ENCODE measurements around the gene ATN1.

Gene ATN1

DNA sequence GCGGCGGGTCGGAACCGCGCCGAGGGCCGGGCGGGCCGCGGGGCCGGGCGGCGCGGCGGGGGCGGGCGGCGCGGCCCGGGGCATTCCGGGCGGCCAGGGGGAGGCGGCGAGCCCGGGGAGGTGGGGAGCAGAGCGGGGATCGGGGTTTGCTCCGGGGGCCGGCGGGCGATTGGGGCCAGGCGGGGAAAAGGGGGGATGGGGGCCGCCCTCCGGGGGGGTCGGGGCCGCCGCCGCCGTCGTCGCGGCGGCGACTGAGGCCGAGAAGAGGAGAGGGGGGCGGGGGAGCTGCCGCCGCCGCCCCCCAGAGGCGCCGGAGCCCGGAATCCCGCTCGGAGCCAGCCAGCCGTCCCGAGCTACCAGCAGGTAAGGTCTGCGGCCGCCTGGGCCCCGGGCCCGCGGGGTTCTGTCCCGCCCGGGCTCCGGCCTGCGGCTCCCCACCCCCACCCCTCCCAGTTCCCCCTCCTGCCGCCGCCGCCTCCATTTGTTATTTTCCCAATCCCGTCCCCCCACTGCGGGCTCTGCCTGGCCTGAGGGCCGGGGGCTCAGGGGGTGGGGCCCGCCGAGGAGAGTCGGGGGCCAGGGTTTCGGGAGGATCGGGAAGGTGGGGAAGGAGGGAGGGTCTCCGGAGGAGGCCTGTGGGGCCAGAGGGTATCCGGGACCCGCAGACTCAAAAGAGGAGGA lies 403 bp downstream of the ATN1 start:
- no peak for DNase-seq

DNA sequence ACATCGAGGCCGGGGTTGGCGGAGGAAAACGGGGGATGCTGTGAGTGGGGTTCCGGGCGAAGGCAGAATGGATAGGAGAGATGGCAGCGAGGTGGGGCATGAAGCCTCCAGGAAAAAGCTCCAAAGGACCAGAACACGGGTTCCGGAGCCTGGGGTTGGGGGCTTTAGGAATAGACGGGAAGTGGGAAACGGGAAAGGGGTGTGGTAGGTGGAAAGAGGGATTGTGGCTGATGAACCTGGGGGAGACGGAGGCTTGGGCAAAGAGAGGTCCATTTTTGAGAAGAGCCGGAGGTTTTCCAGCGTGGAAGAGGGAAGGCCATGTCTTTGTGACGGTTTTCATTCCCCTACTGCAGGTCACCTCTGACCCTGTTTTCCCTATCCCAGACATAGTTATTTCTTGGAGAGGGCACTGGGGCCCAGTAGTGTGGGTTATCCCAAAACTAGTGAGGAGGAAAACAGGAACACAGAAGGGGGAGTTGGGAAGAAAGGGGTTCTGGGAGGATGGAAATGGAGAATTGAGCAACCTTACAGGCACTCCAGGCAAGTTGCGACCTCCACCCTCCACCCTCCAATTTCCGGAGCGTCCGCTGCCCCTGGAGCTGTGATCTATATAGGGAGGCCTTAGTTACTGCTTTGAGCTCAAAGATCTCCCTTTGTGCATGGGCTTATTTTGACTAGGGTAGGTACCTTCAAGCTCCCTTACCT lies 1.1 kb downstream of the ATN1 start:
- DNase-seq: no peak

DNA sequence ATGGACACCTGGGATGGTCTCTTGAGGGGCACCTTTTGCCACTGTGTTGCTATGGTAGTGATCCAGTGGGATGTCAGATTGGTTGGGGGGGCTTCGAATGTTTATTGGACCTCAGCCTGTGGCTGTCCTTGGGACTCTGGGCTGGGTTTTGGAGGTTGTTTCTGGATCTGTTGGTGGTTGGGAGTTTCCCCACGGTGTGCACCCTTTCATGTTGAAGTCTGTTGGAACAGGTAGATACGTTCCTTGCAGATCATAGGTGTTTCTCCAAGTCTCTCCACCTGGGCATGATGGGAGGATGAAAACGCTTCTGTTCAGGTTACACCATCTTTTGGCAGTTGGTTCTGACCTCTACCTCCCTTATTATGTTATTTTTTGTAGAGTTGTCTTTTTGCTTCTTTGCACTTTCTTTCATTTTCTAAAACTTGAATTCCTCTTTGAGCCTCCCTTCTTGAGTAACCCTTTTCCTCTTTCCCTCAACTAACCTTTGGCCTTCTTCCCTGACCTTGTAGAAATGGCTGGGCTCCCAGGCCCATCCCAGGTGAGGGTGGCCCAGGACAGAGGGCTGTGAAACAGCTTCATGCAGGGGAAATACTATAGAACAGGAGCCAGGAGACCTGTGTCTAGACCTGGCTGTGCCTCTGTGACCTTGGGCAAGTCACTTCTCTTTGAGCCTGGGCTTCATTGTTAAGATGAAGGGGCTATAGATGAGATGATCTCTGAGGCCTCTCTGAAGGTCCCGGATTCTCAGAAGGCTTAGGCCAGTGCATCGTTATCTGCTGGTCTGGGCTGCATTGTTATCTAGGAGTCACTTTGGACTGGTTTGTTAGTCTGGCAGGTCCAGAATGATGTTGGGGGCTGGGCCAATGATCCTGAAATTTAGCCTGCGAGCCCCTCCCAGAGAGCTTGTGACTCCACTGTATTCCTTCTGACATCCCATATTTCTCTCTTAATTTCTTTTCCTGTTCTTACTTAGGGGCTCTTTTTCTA lies 2.0 kb downstream of the ATN1 start:
- no peak for DNase-seq

DNA sequence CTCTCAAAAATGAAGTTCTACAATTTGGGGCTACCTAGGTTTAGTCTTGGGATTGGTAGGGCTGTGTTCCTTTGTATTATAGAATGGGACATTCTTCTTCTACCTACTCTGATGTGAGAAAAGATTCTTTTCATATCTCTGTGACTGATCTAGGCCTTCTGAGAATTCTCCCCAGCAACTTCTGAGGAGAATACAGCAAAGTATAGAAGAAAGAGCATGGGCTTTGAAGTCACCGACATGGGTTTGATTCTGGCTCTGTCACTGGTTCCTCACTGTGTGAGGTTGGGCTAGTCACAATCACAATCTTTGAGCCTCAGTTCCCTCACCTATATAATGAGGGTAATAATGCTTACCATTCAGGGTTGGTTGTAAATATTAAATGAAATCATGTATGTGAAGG lies 5.0 kb downstream of the ATN1 start:
- no peak for DNase-seq

DNA sequence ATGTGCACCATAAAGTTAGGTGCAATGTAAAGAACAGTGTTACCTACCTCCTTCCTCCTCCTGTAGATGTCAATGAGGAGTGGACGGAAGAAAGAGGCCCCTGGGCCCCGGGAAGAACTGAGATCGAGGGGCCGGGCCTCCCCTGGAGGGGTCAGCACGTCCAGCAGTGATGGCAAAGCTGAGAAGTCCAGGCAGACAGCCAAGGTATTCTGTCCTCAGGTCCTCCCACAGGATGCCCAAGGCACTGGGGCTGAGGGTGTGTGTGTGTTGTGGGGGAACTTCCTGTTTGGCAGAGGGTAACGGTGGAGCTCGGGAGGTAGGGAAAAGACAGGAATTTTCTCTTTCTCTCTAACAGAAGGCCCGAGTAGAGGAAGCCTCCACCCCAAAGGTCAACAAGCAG lies 6.4 kb downstream of the ATN1 start:
- DNase-seq: no peak

DNA sequence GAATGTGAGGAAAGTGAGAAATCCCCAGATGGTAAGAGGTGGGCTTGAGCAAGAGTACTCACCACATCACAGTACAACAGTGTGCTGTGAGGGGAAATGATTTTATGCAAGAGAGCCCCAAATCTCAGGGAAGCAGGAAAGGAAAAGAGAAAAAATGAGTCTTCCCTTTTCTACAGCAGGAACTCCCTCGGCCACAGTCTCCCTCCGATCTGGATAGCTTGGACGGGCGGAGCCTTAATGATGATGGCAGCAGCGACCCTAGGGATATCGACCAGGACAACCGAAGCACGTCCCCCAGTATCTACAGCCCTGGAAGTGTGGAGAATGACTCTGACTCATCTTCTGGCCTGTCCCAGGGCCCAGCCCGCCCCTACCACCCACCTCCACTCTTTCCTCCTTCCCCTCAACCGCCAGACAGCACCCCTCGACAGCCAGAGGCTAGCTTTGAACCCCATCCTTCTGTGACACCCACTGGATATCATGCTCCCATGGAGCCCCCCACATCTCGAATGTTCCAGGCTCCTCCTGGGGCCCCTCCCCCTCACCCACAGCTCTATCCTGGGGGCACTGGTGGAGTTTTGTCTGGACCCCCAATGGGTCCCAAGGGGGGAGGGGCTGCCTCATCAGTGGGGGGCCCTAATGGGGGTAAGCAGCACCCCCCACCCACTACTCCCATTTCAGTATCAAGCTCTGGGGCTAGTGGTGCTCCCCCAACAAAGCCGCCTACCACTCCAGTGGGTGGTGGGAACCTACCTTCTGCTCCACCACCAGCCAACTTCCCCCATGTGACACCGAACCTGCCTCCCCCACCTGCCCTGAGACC lies 7.8 kb downstream of the ATN1 start:
- DNase-seq: no peak

DNA sequence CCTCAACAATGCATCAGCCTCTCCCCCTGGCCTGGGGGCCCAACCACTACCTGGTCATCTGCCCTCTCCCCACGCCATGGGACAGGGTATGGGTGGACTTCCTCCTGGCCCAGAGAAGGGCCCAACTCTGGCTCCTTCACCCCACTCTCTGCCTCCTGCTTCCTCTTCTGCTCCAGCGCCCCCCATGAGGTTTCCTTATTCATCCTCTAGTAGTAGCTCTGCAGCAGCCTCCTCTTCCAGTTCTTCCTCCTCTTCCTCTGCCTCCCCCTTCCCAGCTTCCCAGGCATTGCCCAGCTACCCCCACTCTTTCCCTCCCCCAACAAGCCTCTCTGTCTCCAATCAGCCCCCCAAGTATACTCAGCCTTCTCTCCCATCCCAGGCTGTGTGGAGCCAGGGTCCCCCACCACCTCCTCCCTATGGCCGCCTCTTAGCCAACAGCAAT lies 8.5 kb downstream of the ATN1 start:
- DNase-seq: no peak

DNA sequence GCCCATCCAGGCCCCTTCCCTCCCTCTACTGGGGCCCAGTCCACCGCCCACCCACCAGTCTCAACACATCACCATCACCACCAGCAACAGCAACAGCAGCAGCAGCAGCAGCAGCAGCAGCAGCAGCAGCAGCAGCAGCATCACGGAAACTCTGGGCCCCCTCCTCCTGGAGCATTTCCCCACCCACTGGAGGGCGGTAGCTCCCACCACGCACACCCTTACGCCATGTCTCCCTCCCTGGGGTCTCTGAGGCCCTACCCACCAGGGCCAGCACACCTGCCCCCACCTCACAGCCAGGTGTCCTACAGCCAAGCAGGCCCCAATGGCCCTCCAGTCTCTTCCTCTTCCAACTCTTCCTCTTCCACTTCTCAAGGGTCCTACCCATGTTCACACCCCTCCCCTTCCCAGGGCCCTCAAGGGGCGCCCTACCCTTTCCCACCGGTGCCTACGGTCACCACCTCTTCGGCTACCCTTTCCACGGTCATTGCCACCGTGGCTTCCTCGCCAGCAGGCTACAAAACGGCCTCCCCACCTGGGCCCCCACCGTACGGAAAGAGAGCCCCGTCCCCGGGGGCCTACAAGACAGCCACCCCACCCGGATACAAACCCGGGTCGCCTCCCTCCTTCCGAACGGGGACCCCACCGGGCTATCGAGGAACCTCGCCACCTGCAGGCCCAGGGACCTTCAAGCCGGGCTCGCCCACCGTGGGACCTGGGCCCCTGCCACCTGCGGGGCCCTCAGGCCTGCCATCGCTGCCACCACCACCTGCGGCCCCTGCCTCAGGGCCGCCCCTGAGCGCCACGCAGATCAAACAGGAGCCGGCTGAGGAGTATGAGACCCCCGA lies 9.1 kb downstream of the ATN1 start:
- peak; percentile 65 to 72 for DNase-seq

DNA sequence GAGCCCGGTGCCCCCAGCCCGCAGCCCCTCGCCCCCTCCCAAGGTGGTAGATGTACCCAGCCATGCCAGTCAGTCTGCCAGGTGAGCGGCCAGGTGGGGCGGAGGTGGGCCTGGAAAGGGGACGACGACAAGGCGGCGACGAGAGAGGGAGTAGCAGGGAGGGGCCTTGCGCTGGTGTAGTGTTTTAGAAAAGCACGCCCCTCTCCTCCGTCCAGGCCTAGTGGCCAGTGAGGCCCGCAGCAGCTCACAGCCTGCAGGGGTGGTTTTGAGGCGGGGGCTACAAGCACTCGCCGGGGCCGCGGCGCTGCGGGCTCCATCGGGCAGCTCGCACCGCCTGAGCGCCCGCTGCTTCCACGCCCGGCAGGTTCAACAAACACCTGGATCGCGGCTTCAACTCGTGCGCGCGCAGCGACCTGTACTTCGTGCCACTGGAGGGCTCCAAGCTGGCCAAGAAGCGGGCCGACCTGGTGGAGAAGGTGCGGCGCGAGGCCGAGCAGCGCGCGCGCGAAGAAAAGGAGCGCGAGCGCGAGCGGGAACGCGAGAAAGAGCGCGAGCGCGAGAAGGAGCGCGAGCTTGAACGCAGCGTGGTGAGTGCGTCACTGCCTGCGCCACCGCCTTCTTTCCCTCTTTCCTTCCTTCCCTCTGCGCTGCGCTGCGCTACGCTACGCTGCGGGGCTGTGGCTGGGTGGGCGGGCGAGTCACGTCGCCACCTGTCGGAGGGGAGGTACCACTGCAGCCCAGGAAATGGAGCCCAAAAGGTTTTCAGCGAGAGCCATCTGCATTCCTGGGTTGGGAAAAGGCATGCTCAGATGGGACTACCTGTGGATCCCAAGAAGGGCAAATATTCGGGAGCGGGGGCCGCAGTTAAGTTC lies 10.0 kb downstream of the ATN1 start:
- DNase-seq: peak; percentile 91 to 92

DNA sequence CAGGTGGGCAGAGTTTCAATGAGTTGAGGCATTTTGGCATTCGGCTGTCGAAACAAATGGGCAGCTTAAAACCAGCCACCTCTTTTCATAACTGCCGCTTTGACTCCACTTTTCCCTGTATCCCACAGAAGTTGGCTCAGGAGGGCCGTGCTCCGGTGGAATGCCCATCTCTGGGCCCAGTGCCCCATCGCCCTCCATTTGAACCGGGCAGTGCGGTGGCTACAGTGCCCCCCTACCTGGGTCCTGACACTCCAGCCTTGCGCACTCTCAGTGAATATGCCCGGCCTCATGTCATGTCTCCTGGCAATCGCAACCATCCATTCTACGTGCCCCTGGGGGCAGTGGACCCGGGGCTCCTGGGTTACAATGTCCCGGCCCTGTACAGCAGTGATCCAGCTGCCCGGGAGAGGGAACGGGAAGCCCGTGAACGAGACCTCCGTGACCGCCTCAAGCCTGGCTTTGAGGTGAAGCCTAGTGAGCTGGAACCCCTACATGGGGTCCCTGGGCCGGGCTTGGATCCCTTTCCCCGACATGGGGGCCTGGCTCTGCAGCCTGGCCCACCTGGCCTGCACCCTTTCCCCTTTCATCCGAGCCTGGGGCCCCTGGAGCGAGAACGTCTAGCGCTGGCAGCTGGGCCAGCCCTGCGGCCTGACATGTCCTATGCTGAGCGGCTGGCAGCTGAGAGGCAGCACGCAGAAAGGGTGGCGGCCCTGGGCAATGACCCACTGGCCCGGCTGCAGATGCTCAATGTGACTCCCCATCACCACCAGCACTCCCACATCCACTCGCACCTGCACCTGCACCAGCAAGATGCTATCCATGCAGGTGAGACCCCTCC lies 10.8 kb downstream of the ATN1 start:
- DNase-seq: no peak

DNA sequence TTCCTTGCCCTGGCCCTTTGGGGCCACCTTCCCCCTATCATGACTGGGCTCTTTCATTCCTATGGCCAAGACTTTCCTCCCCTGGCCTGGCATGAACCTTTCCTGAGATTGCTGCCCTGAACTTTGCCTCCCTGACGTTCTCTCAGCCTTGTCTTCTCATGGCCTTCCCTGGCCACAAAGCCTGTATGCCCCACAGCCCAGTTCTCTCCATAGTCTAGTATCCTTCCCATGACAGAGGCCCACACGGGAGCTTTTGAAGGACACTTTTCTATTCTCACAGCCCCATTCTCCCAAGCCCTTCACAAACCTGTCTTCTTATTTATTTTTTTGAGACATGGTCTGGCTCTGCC lies 11.4 kb downstream of the ATN1 start:
- DNase-seq: no peak

DNA sequence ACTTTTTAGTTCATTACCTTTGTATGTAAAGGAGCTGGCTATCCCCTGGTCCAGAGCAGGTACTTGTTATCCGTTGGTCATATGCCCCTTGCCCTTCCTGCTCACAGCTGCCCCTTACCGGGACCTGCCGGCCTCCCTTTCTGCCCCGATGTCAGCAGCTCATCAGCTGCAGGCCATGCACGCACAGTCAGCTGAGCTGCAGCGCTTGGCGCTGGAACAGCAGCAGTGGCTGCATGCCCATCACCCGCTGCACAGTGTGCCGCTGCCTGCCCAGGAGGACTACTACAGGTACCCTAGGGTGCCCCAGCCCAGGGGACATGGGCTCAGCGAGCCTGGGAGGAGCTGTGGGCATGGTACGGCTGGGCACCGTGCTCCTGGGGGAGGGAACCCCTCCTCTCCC lies 13.5 kb downstream of the ATN1 start:
- DNase-seq: no peak

DNA sequence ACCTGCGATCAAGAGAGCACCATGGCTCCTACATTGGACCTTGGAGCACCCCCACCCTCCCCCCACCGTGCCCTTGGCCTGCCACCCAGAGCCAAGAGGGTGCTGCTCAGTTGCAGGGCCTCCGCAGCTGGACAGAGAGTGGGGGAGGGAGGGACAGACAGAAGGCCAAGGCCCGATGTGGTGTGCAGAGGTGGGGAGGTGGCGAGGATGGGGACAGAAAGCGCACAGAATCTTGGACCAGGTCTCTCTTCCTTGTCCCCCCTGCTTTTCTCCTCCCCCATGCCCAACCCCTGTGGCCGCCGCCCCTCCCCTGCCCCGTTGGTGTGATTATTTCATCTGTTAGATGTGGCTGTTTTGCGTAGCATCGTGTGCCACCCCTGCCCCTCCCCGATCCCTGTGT lies 14.0 kb downstream of the ATN1 start:
- DNase-seq: no peak

DNA sequence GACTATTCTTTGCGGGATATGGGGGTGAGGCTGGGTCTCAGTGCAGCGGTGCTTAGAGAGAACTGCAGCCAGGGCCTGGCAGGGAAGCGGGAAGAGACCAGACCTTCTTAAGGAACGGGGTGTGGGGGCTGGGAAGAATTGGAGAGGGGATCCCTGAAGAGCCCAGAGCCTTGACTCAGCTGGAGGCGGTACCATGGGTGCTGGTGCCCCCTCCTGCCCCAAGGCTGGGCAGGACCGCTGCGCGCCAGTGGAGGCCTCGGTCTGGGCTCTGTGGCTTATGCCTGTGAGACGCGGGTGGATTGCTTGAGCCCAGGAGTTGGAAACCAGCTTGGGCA lies 14.5 kb downstream of the ATN1 start:
- DNase-seq: no peak

DNA sequence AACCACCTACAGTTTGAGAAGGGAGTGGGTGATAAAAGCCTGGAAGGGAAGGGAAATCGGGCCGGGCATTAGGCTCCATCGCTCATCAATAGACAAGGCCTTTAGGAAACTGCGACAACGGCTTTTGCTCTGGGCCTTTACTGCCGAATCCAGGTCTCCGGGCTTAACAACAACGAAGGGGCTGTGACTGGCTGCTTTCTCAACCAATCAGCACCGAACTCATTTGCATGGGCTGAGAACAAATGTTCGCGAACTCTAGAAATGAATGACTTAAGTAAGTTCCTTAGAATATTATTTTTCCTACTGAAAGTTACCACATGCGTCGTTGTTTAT lies 15.6 kb downstream of the ATN1 start:
- peak; percentile 77 to 78 for DNase-seq

DNA sequence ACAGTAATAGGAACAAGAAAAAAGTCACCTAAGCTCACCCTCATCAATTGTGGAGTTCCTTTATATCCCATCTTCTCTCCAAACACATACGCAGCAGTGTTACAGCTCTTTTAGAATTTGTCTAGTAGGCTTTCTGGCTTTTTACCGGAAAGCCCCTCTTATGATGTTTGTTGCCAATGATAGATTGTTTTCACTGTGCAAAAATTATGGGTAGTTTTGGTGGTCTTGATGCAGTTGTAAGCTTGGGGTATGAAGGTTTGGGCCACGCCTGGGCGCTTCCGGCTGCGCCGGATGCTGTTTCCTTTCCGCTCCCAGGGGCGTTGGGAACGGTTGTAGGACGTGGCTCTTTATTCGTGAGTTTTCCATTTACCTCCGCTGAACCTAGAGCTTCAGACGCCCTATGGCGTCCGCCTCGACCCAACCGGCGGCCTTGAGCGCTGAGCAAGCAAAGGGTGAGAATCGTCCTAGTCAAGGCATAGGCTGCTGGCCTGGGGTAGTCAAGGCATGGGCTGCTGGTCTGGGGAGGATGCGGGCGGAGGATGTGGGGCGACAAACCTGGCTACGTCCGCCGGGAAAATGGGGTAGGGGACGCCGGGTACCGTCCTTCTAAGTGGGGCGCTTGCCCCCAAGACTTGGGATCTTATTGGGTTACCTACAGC lies 16.1 kb downstream of the ATN1 start, which contains the start of the genes C12orf57 and RNU7-1:
TSS of gene C12orf57 (plus strand) at position 301 of the 659 bp plus-strand sequence. CDS start at position 401, 100 bp downstream.
TSS of gene RNU7-1 (plus strand) at position 95 of the 659 bp plus-strand sequence.
- peak in 1 of 2 donors; percentile 68 for DNase-seq

DNA sequence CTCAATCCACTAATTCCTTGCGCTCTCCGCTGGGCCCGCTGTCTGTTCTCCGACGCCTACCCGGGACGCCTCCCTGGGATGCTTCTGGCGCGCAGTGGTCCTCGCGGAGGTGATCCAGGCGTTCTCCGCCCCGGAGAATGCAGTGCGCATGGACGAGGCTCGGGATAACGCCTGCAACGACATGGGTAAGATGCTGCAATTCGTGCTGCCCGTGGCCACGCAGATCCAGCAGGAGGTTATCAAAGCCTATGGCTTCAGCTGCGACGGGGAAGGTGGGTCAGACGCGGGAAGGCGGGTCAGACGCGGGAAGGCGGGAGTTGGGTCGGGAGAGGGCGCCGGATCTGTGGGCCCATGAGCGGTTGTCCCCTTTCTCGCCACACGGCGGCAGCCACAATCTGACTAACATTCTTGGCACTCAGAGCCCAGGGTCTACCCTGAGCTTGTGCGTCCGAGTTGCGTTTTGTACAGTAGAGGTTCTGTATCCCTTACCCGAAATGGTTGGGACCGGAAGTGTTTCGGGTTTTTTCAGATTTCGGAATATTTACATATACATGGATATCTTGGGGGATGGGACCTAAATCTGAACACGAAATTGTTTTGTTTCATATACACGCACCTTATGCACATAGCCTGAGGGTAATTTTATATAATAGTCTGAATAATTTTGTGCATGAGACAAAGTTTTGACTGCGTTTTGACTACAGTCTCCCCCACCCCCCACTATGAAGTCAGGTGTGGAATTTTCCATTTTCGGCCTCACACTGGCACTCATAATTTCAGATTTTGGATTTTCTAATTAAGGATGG lies 16.8 kb downstream of the ATN1 start:
- peak; percentile 84 to 86 for DNase-seq

DNA sequence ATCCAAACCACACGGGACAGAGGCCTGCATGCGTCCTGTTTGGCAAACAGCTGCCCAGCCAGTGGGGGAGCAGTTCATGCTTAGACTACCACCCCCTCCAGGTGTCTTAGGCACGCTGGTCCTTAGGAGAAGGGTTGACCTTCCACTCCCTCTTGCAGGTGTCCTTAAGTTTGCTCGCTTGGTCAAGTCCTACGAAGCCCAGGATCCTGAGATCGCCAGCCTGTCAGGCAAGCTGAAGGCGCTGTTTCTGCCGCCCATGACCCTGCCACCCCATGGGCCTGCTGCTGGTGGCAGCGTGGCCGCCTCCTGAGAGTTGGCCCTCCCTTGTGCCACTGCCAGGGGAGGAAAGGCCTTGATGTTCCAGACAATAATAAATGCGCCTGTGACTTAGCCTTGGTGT lies 17.9 kb downstream of the ATN1 start:
- DNase-seq: no peak
